Stimulated activated CD4-positive, alpha-beta T cell treated with anti-CD3 and anti-CD28 coated beads, TNF-alpha, amount 100 ng/mL, for 24 hours (primary cell): ENCODE data around the gene ZNF879.
A peak's percentile ranks its signal among the peaks of the same experiment; 100 is the strongest.

Experiments
- DNase-seq, 3 experiments: peaks; one replicate each; pipeline ENCODE4 v3.0.0-alpha.2; 2020; ENCODE audit warnings: low read depth in 3 of 3

ZNF879 gene

GRCh38 chr5:179008667-179009066 lies 14.9 kb upstream of the ZNF879 start:
- DNase-seq, result no peak

DNA sequence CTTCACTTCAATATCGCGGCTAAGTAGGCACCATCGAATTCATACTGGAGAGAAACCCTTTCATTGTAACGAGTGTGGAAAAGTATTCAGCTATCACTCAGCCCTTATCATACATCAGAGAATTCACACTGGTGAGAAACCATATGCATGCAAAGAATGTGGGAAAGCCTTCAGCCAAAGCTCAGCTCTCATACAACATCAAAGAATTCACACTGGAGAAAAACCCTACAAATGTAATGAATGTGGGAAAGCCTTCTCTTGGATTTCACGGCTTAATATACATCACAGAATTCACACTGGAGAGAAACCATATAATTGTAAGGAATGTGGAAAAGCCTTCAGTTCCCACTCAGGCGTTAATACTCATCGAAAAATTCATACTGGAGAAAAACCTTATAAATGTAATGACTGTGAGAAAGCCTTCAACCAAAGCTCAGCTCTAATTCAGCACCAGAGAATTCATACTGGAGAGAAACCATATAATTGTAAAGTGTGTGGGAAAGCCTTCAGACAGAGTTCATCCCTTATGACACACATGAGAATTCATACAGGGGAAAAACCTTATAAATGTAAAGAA lies 9.5 kb downstream of the ZNF879 start:
- no peak for DNase-seq

DNA sequence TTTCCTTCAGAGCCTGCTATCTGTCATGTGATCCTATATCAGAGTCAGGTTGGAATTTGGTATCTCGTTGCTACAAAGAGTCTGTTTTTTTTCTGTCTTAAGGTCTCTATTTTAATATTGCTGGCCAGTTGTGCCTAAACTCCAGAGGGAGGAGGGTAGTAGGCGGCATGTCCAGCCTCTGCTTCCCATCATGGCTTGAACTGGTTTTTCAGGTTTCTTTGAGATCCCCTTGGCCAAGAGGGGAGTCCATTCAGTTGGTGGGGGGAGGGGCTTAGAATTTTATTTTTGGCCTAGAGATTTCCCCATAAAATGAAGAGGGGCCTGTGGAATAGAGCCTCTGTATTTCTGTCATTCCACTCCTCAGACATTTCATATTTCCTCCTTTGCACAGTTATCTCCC lies 21.2 kb downstream of the ZNF879 start:
- no peak for DNase-seq

DNA sequence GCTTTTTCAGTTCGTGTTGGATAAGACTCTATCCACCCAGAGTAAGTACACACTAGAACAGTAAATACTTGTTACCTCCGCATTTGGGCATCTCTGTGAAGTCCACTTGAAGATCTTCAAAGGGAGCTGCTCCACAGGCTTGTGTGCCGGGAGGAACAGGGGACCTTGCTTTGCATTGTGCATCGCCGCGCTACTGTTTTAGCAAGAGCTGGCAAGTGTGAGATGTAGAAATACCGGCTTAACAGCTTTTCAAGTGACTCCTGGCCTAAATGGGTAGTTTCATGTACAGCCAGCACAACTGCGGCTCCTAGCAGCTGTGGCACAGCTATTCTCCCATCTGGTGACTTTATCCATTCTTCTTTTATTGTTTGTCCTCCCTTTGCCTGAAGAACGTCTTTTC lies 28.2 kb downstream of the ZNF879 start:
- no peak for DNase-seq

DNA sequence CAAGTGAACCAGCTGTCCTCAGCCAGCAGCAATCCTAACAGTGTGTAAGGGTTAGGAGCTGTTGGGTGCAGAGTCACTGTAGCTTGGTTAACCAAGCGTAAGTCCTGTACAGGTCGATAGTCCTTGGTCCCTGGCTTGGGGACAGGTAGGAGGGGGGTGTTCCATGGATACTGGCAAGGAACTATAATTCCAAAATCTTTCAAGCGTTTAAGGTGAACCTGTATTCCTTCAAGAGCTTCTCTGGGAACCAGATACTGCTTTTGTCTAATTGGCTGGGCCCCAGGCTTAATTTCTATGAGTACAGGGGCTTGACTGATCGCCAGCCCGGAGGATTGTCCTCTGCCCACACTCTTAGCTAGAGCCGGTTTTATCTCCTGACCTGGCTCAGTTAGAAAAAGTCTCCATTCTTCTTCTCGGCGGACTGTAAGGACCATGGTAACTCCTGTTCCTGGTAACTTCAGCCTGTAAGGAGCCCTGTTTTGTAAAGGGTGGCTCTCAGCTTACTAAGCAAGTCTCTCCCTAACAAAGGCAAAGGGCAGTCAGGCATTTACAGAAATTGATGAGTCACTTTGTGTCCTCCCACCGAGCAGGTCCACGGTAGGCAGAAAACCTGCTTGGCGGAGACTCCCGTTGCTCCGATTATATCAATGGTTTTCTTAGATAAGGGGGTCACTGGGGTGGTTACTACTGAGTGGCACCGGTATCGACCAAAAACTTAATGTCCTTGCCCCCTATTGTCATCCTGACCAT lies 30.6 kb downstream of the ZNF879 start:
- no peak for DNase-seq

DNA sequence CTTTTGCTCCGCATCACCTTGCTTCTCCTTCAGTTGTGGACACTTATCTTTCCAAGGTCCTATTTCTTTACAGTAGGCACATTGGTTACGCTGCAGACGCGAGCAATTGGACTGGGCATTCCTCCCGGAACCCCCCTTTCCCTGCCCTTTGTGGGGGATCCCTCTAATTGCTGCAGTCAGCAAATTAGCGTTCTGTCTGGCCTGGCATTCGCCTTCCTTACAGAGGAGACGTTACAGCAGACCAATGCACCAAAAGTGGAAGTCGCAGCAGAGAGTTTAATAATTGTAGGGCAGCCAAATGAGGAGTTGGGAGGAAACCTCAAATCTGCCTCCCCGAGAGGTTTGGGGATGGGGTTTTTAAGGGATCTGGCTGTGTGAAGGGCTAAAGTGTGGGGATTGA lies 31.3 kb downstream of the ZNF879 start:
- no peak for DNase-seq

DNA sequence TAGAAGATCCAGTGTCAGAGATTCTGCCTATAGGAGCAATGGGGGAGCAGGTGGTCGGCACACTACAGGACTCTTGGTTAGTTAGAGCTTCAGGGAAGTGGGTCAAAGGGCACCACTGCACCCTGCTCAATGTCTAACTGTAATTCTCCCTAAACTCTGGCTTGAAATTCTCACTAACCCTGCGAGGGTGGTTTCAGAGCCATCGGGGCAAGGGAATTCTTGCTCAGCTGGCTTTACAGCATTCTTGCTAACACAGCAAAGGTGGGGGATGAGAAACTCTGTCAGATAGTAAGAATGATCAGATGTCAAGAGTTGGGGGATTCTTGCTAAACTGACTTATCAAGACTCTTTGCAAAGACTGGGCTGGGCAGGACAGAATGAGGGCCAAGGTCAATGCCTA lies 31.8 kb downstream of the ZNF879 start:
- DNase-seq, result no peak

- no peak for DNase-seq
Observed at GRCh38 chr5:179055841-179056240, 32.2 kb downstream of the ZNF879 start.

DNA sequence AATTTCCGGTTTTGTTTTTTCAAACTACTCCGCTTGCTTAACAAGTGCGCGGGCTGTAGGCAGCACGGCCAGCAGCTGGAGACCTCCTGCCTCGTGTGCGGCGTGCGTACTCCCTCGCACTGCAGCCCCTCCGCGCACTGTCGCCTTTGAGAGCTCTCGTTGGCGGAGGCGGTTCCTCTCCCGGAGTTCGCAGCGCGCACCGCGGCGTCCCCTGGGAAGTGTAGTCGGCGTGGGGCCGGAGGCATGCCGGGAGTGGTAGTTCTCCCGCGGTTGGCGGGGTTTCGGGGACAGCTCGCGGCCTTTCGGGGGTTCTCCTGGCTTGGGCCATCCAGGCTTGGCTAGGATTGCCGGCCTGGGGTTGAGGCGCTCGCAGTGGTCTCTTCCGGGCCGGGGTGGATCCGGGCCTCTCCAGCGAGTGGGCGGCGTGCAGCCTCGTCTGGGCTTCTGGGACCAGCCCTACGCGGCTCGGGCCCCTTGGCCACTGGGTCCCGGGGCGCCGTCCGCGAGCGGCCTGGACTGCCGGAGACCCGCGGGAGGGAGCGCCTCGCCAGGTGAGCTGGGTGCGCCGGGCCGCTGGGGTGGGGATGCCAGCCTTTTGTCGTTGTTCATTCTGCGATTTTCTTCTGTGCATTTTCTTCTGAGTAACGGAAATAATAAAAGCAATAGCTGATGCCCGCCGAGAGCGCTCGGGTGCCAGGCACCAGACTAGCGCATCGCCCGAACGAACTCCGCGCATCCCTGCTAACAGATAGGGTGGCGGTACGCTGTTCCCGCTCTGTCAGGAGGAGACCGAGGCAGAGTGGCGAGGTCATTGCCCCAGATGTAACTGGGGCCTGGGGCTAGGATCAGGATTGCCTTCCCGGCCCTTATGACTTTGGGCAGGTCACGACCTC lies 36.8 kb downstream of the ZNF879 start, which contains the start of gene ZNF354C:
Gene ZNF354C (plus strand): TSS at position 258 of the 893 bp plus-strand sequence. CDS start 1,696 bp downstream, outside the sequence.
- DNase-seq, result peak; percentile 75 to 85 (median 76)

DNA sequence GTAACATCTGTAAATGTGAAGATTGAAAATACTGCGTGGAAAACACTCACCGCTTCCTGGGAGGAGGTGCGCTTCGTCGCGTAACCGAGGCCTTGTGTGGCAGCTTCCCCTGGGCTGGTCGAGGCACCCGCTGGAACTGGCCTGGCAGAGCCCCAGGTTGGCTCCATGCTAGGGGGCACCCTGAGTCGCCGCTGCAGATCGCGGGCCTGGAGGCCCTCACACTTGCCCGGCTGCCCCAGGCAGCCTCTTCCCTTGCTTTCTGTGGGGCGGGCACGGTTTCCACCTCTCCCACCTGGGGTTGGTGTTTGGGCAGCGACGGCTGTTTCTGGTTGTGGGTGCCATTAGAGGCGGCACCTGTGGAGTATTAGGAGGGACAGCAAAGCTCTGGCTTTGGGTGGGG lies 37.4 kb downstream of the ZNF879 start:
- no peak for DNase-seq

GRCh38 chr5:179065703-179066102 lies 42.1 kb downstream of the ZNF879 start:
- no peak for DNase-seq

GRCh38 chr5:179079165-179079987 lies 55.8 kb downstream of the ZNF879 start:
- no peak for DNase-seq

GRCh38 chr5:179080724-179081123 lies 57.1 kb downstream of the ZNF879 start:
- no peak for DNase-seq
